Measurements from ENCODE around the gene CTBP2. TPM values are rescaled to one million over a fixed set of nuclear protein-coding genes. Genes with fewer than 3 reads are reported as not detected.

CTBP2 gene
- polyA plus RNA-seq, 1 donor (not counting 4 experiments of a cell fraction or from before 2014, with no cell fraction given) = 76.0 TPM

DNA sequence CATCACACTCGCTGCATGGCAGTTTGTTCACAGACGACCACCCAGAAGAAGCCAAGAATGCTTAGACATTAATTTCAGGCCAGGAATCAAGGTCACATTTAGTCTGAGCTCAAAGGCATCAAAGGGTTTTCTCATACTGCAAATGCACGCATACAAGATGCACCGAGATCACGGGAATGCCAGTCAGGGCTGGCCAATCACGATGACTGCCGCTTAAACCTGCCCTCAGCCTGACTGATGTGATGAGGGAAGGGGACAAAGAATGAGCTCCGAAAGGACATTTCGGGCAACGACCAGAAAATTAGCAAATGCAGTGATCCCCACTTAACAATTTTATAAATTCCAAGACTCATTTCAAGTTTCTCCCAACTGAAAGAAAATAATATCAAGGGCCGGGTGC, 20.2 kb downstream of the CTBP2 start:
- TF ChIP-seq, protein P1, sequence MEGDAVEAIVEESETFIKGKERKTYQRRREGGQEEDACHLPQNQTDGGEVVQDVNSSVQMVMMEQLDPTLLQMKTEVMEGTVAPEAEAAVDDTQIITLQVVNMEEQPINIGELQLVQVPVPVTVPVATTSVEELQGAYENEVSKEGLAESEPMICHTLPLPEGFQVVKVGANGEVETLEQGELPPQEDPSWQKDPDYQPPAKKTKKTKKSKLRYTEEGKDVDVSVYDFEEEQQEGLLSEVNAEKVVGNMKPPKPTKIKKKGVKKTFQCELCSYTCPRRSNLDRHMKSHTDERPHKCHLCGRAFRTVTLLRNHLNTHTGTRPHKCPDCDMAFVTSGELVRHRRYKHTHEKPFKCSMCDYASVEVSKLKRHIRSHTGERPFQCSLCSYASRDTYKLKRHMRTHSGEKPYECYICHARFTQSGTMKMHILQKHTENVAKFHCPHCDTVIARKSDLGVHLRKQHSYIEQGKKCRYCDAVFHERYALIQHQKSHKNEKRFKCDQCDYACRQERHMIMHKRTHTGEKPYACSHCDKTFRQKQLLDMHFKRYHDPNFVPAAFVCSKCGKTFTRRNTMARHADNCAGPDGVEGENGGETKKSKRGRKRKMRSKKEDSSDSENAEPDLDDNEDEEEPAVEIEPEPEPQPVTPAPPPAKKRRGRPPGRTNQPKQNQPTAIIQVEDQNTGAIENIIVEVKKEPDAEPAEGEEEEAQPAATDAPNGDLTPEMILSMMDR (optimal IDR thresholded peaks at IDR 0.05 in 1 of 3, IDR thresholded peaks at IDR 0.05 in 1 of 3, conservative IDR thresholded peaks at IDR 0.05 in 1 of 3; ENCODE audit: extremely low read depth in 1 of 3, insufficient read depth in 2 of 3, low read length in 3 of 3) = no peak
- TF ChIP-seq EZH2 (IDR thresholded peaks at IDR 0.05; ENCODE audit: low read length) = no peak
- Histone ChIP-seq H4K20me1 (ENCODE audit: control insufficient read depth, extremely low read depth, insufficient read depth, low read length) (peaks cover 56% of the 10 kb centered on the region), H3K27me3 (ENCODE audit: control insufficient read depth, extremely low read depth, insufficient read depth, low read length) (no peaks in the 10 kb centered on the region), H3K79me2 (ENCODE audit: control insufficient read depth, insufficient read depth, low read length) (peaks cover 100% of the 10 kb centered on the region), H3K4me2 (ENCODE audit: control insufficient read depth, extremely low read depth, insufficient read depth, low read depth, low read length) (no peak overlapping the region), H3K9ac (ENCODE audit: control insufficient read depth, extremely low read depth, insufficient read depth, low read length) (no peak overlapping the region), H2AFZ (ENCODE audit: control insufficient read depth, low read length) (no peak overlapping the region), H3K9me1 (ENCODE audit: control insufficient read depth, extremely low read depth, insufficient read depth, low read length) (peaks cover 5% of the 10 kb centered on the region), H3K4me1 (ENCODE audit: control insufficient read depth, extremely low read depth, insufficient read depth, low read length) (peaks cover 11% of the 10 kb centered on the region), H3K9me3 (ENCODE audit: control insufficient read depth, low read depth, low read length) (no peaks in the 10 kb centered on the region), H3K4me3 (ENCODE audit: control insufficient read depth in 2 of 3, extremely low read depth in 1 of 3, insufficient read depth in 2 of 3, low read depth in 1 of 3, low read length in 3 of 3) (no peak overlapping the region), H3K27ac (ENCODE audit: control insufficient read depth, insufficient read depth, low read length) (no peak overlapping the region), H3K36me3 (ENCODE audit: control insufficient read depth in 2 of 2, extremely low read depth in 1 of 2, insufficient read depth in 2 of 2, low read length in 2 of 2) (peaks cover 13 to 34% of the 10 kb centered on the region in 2 experiments)
- DNase-seq (ENCODE audit: low read depth, low spot score) (no peak), FAIRE-seq (no peak)
- dilution Hi-C loops (cut with MboI; ENCODE audit: extremely low pct_ligation_motif_present, low sequenced_read_pairs) = no loop called here

DNA sequence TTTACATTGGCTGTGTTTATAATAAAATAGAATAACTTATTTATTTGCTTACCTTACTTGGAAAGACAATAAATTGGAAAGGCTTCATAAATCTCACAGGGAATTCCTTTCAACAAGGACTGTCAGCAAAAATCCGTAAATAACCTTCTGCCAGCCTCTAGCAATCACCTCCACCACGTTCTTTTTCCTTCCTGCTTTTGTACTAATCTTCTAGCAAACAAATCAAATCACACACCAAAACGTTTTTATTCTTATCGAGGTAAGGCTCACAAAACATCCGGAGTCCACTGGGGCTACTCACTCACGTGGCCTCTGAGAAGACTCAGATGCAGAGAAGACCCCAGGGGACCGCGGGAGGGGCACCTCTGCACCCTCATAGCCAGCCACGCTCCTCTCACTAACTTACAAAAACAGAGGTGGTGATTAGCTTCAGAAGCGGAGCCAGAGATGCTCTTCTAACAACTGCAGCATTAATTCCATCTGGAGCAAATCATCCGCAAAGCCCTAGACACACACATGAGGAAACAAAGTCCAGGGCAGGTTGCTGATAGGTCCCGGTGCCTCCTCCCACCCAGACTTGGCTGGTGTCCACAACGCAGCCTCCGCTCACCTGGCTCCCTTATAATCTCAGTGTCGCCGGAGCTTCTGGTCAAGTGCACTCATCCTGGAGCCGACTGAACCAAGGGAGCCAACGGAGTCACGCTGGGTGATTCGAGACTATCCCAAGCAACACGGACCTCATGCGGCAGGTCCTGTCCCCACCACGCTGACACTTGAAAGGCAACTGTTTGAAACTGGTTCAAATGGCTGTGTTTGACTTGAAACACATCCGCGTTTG, 22.5 kb downstream of the CTBP2 start:
- Histone ChIP-seq H3K9me3 (ENCODE audit: control insufficient read depth, low read depth, low read length) (no peaks in the 10 kb centered on the region), H3K4me3 (ENCODE audit: control insufficient read depth in 2 of 3, extremely low read depth in 1 of 3, insufficient read depth in 2 of 3, low read depth in 1 of 3, low read length in 3 of 3) (no peak overlapping the region), H2AFZ (ENCODE audit: control insufficient read depth, low read length) (no peak overlapping the region), H3K4me1 (ENCODE audit: control insufficient read depth, extremely low read depth, insufficient read depth, low read length) (no peaks in the 10 kb centered on the region), H3K79me2 (ENCODE audit: control insufficient read depth, insufficient read depth, low read length) (peaks cover 100% of the 10 kb centered on the region), H3K9ac (ENCODE audit: control insufficient read depth, extremely low read depth, insufficient read depth, low read length) (no peak overlapping the region), H3K4me2 (ENCODE audit: control insufficient read depth, extremely low read depth, insufficient read depth, low read depth, low read length) (no peak overlapping the region), H4K20me1 (ENCODE audit: control insufficient read depth, extremely low read depth, insufficient read depth, low read length) (peaks cover 54% of the 10 kb centered on the region), H3K9me1 (ENCODE audit: control insufficient read depth, extremely low read depth, insufficient read depth, low read length) (peaks cover 3% of the 10 kb centered on the region), H3K27me3 (ENCODE audit: control insufficient read depth, extremely low read depth, insufficient read depth, low read length) (no peaks in the 10 kb centered on the region), H3K36me3 (ENCODE audit: control insufficient read depth in 2 of 2, extremely low read depth in 1 of 2, insufficient read depth in 2 of 2, low read length in 2 of 2) (peaks cover 17 to 47% of the 10 kb centered on the region in 2 experiments), H3K27ac (ENCODE audit: control insufficient read depth, insufficient read depth, low read length) (no peak overlapping the region)
- TF ChIP-seq EZH2 (IDR thresholded peaks at IDR 0.05; ENCODE audit: low read length) = no peak
- TF ChIP-seq, protein P1 (optimal IDR thresholded peaks at IDR 0.05 in 1 of 3, IDR thresholded peaks at IDR 0.05 in 1 of 3, conservative IDR thresholded peaks at IDR 0.05 in 1 of 3; ENCODE audit: extremely low read depth in 1 of 3, insufficient read depth in 2 of 3, low read length in 3 of 3) = no peak
- dilution Hi-C loops (cut with MboI; ENCODE audit: extremely low pct_ligation_motif_present, low sequenced_read_pairs) = no loop called here
- DNase-seq (ENCODE audit: low read depth, low spot score) (no peak), FAIRE-seq (no peak)

Data from keratinocyte (primary cell).